HG02571 (cell line): ENCODE data around the gene TNRC6A.
"Not testable (repeated sequence)": the region's sequence is repeated elsewhere in the genome, so short reads cannot be mapped to it uniquely, and the experiment has no call there.

Experiments used
- ATAC-seq: cut with Tn5 transposase; IDR thresholded peaks from one replicate; pipeline ENCODE4 v1.9.1; 2021; ENCODE audit warnings: mild to moderate bottlenecking, moderate library complexity; ENCODE audit not compliant: unreplicated experiment

The TNRC6A gene

DNA sequence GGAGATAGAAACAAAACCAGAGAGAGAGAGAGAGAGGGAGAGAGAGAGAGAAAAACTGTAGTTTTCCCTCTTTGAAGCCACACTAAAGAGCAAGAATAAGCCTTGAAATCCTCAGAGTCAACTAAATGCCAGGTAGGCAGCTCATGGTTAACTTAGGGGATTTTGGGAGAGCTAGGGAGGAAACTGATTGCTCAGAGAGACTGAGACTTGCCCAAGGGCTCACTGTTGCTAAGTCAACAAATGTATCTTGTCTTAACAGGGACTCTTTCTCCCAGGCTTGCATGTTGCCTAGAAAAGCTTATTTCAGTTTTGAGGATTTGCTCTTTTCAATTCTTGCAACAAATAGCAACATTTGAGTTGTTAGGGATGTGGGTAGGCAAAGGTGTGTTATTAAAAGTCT, 111.8 kb downstream of the TNRC6A start:
- no peak for ATAC-seq

- ATAC-seq = no peak
These were observed 114.9 kb downstream of the TNRC6A start for GRCh38 chr16:24844101-24845030.

- not testable (repeated sequence) for ATAC-seq
These were observed 115.5 kb downstream of the TNRC6A start for GRCh38 chr16:24845031-24845365.

DNA sequence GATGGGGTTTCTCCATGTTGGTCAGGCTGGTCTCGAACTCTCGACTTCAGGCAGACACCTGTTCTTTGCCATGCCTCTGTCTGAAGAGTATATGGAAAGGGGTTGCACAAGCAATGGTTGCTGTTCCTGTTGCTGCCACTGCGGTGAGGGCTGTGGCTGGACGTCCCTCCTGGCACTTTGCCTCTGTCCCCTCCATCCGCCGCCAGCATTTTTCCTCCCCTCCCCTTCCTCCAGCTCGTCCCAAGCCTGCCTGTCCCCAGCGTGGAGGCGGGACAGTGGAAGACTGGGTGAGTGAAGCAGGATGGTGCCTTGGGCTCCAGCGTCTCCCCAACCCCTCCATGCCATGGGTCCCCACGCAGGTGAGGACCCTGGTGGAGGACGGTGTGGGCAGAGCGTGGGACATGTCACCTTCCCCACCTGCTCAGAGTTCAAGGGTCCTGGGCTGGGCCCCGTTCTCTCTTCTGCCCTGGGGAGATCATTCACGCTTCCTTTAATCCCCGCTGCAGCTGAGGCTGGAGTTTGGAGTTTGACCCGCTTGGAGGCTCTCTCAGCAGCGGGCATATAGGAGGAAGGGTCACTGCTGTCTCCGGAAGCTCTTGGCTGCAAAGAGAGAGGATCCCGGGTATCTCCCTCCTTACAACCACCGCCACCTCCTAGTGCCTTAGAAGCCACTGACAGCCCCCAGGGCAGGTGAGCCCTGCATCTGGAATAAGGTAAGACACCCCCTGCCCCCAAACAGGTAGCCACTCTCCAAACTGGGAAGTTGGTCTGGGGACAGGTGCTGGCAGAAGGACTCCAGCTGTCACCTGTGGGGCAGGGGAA, 116.5 kb downstream of the TNRC6A start, which contains the start of gene SLC5A11:
TSS of gene SLC5A11 (plus strand) at position 238 of the 822 bp plus-strand sequence. CDS start 12,681 bp downstream, outside the sequence.
- no peak for ATAC-seq

DNA sequence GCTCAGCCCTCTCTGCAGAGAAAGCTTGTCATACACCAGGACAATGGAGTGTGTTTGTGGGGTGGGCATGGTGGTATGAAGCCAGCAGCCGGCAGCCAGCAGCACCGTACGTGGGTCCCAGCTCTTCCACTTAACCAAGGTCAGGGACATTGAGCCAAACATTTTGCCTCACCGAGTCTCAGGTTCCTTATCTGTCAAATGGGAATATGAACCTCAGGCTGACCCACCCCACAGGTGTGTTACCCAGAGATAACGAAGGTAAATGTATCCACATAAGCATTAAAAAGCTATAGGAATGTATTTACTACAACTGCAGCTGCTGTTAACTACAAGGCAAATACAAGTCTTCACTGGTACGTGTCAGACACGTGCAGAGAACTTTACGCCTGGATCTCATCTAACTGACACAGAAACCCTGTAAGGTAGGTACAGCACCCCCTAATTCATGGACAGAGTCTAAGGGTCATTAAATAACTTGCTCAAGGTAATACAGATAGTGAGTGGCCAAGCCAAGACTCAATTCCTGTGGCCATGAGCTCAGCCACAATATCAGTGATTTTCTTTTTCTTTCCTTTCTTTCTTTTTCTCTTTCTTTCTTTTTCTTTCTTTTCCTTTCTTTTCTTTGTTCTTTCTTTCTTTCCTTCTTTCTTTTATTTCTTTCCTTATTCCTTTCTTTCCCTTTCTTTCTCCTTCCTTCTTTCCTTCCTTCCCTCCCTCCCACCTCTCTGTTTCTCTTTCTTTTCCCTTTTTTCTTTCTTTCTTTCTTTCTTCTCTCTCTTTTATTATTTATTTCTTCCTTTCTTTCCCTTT, 117.3 kb downstream of the TNRC6A start:
- no peak for ATAC-seq

- ATAC-seq = no peak
These were observed 117.9 kb downstream of the TNRC6A start for GRCh38 chr16:24847358-24847664.

GRCh38 chr16:24848065-24848464, 118.6 kb downstream of the TNRC6A start:
- ATAC-seq = no peak

DNA sequence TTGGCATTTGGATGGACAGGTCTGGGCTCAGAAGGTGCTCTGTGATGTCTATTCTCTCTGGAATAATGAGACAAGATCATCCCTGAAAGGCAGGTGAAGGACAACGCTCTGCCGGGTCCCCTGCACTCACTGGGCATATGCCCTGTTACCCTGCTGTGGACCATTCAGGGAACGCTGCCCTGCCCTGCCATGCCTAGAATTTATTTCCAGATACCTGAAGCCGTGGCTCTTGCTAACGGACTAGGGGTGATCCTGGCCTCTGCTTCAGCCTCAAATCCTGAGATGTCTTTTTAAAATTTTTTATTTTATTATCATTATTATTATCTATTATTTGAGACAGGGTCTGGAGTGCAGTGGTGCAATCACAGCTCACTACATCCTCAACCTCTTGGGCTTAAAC, 120.2 kb downstream of the TNRC6A start:
- no peak for ATAC-seq

GRCh38 chr16:24850289-24850938, 121.0 kb downstream of the TNRC6A start:
- ATAC-seq = no peak

GRCh38 chr16:24851700-24852099, 122.2 kb downstream of the TNRC6A start:
- no peak for ATAC-seq

DNA sequence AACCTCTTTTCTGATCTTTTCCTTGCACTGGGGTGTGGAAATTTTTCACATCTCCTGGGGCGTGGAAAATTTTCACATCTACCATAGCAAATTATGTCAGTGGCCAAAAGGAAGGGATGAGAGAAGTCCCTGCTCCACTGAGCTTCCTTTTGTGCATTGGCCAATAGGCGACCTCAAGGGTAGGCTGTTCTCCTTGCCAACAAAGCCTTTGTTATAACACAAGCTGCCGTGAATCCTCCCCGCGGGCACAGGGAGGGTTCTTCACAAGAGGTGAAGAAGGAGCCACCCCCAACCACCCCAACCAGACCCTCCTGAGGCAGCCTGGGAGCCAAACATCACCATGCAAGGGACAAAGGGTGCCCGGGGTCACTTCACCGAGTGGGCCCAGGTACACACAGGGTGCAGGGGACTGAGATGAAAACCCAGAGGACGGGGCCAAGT, 122.8 kb downstream of the TNRC6A start:
- no peak for ATAC-seq

DNA sequence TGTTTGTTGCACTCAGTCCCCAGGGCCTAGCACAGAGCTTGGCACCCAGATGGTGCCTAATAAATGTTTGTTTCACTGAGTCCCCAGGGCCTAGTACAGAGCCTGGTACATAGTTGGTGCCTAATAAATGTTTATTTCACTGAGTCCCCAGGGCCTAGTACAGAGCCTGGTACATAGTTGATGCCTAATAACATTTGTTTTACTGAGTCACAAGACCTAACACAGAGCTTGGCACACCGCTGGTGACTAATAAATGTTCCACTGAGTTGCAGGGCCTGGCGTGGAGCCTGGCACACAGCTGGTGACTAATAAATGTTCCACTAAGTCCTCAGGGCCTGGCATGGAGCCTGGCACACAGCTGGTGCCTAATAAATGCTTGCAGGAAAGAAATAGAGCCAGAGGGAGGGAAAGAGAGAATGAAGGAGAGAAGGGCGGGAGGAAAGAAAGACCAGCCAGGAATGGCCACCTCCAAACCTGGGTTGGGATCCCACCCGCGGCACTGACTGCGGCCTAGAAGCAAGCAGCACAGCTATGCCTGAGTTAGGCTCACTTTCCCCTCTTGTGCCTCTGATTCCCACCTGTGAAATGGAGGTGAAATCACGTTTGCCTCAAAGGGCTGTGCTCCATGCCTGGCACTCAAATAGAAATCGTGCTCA, 123.8 kb downstream of the TNRC6A start:
- no peak for ATAC-seq

GRCh38 chr16:24853830-24854229, 124.4 kb downstream of the TNRC6A start:
- no peak for ATAC-seq

GRCh38 chr16:24854607-24855171, 125.2 kb downstream of the TNRC6A start:
- no peak for ATAC-seq

DNA sequence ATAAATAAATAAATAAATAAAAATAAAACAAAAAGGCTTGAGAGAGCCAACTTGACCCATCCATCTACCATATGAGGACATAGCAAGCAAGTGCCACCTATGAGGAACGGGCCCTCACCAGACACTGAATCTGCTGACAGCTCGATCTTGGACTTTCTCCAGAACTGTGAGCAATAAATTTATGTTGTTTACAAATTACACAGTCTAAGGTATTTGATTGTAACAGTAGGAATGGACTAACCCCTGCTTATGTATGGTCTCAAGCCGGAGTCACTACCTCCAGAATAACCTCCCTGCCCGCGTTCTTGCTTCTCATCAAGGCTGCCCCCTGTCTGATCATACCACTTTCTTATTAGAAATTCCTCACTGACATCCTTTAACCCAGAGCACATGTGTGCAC, 126.2 kb downstream of the TNRC6A start:
- no peak for ATAC-seq

- not testable (repeated sequence) for ATAC-seq
These were observed 127.4 kb downstream of the TNRC6A start for GRCh38 chr16:24856871-24857270.

DNA sequence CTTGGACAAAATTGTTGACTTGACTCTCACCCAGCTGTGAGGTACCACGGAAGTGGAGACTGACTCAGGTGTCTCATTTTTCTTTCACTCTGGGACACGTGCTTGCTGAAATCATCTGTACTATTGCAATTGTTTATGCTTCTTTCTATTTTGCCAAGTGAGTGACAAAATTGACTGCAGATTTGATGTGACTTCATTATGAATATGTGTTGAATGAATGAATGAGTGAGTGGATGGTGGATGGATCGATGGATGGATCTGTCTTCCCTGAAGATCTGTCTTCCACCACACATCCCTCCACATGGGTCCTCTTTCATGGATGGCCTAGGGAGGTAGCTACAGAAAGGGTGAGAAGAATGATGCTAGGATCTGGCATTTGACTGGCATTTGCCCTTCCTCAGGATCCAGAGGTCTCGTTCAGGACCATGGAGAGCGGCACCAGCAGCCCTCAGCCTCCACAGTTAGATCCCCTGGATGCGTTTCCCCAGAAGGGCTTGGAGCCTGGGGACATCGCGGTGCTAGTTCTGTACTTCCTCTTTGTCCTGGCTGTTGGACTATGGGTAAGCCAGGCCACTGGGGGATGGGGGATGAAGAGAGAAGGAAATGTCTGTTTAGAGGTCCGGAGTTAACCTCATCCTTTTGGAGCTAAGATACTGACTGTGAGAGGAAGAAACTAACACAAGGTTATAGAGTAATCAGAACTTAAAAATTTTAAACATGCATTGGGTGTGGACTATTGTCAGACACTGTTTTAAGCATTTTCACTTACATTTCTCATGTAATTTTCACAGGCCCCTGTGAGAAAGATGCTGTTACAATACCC, 129.0 kb downstream of the TNRC6A start:
- no peak for ATAC-seq

- ATAC-seq = no peak
These were observed 132.0 kb downstream of the TNRC6A start for GRCh38 chr16:24861461-24861860.
